Esophagus muscularis mucosa (tissue), 4 donors: ENCODE data around the gene RAB11FIP3. TPM values are rescaled to one million over a fixed set of nuclear protein-coding genes. Genes with fewer than 3 reads are reported as not detected.

ENCODE experiments used
- DNase-seq: peaks from one replicate; pipeline ENCODE4 v3.0.0-alpha.2; 2017; ENCODE audit errors: extremely low spot score
- H3K27ac ChIP-seq, 4 donors: fragments of 200-600 bp; sonication (generic); replicated peaks in 1 of 4; 1 replicate in 3 of 4; 2 replicates in 1 of 4; pipeline ENCODE4 v1.5.1; 2016 to 2019; ENCODE audit warnings: mild to moderate bottlenecking in 1 of 4
- H3K27me3 ChIP-seq, 4 donors: fragments of 200-600 bp; sonication (generic); one replicate each; pipeline versions ENCODE4 v1.5.1 to v1.6.0; 2016 to 2019
- H3K36me3 ChIP-seq, 4 donors: fragments of 200-600 bp; sonication (generic); one replicate each; pipeline ENCODE4 v1.5.1; 2016 to 2019
- H3K4me1 ChIP-seq, 4 donors: fragments of 200-600 bp; sonication (generic); one replicate each; pipeline ENCODE4 v1.5.1; 2016 to 2019
- H3K4me3 ChIP-seq, 4 donors: fragments of 200-600 bp; sonication (generic); 1 replicate in 2 of 4; 2 replicates in 2 of 4; pipeline ENCODE4 v1.5.1; 2016 to 2019; ENCODE audit warnings: mild to moderate bottlenecking in 4 of 4, moderate library complexity in 1 of 4
- H3K9me3 ChIP-seq, 4 donors: fragments of 200-600 bp; sonication (generic); 1 replicate in 3 of 4; 2 replicates in 1 of 4; pipeline ENCODE4 v1.5.1; 2016 to 2019
- CTCF ChIP-seq, 3 experiments: fragments of 200-600 bp in 2 of 3; fragments of 450-650 bp in 1 of 3; sonication (generic) in 2 of 3; IDR thresholded peaks; one replicate each; pipeline ENCODE4 v1.5.1; 2017 to 2019; ENCODE audit warnings: antibody characterized with exemption in 3 of 3, mild to moderate bottlenecking in 2 of 3, moderate library complexity in 1 of 3
- EP300 ChIP-seq: sonication (generic); formaldehyde crosslinking; IDR thresholded peaks from one replicate; pipeline ENCODE4 v1.6.1; 2017; ENCODE audit warnings: antibody characterized with exemption
- POLR2A ChIP-seq: fragments of 450-650 bp; IDR thresholded peaks from one replicate; pipeline ENCODE4 v1.6.1; 2017; ENCODE audit warnings: antibody characterized with exemption, moderate library complexity, mild to moderate bottlenecking, low read depth
- POLR2AphosphoS5 ChIP-seq, 2 donors: sonication (generic); formaldehyde crosslinking; IDR thresholded peaks; one replicate each; pipeline ENCODE4 v1.6.1; 2017; ENCODE audit warnings: antibody characterized with exemption in 2 of 2
- WGBS: methylation state at CpG from one replicate; pipeline ENCODE4 v1.1.5; 2018; 5-methylcytosine and 5-hydroxymethylcytosine counted together
- intact Hi-C: fragments of 100-400 bp; cut with DNase I; formaldehyde crosslinking; loops from one replicate; pipeline ENCODE4 v1.15.1; 2023
- total RNA-seq, 4 donors: library from RNA; depleted of rRNA; stranded (reverse); fragments of >200 nt; gene quantifications; one replicate each; pipeline versions ENCODE4 v1.1.0 to v1.2.1, GENCODE V29; 2016

RAB11FIP3 gene
- total RNA-seq, 4 donors from 2014 or later = 50.3 to 77.9 (median 58.8) TPM

GRCh38 chr16:525123-525519, 99.7 kb downstream of the RAB11FIP3 start:
- Histone ChIP-seq H3K27ac (peak overlapping the region in 3 of 4 donors; percentile 97 to 99 (median 98)), H3K9me3 (no peaks in the 10 kb centered on the region), H3K4me1 (peaks cover 37 to 53% (median 49%) of the 10 kb centered on the region in 4 donors), H3K36me3 (peaks cover 9 to 18% (median 16%) of the 10 kb centered on the region in 4 donors), H3K4me3 (no peak overlapping the region), H3K27me3 (no peaks in the 10 kb centered on the region)
- TF ChIP-seq POLR2A (no peak), CTCF (IDR thresholded peaks at IDR 0.05) (no peak), EP300 (no peak), POLR2AphosphoS5 (IDR thresholded peaks at IDR 0.05) (no peak)
- intact Hi-C loops = loop anchor here (10.0 kb wide), 2 partner anchors 100 to 130 kb away; partner anchors contain the start of genes NME4 and RAB11FIP3
- 86% methylated on average over 8 of the region's 8 CpGs for WGBS
- no peak for DNase-seq

GRCh38 chr16:525520-526180, 100.2 kb downstream of the RAB11FIP3 start:
- Histone ChIP-seq H3K4me1 (peaks cover 39 to 58% (median 54%) of the 10 kb centered on the region in 4 donors), H3K36me3 (peaks cover 5 to 16% (median 13%) of the 10 kb centered on the region in 4 donors), H3K27me3 (no peaks in the 10 kb centered on the region), H3K9me3 (no peaks in the 10 kb centered on the region), H3K27ac (peak overlapping the region; percentile 97 to 99 (median 98)), H3K4me3 (peak overlapping the region; percentile 70 to 96 (median 88))
- intact Hi-C loops = loop anchor here (10.0 kb wide), 2 partner anchors 101 to 131 kb away; partner anchors contain the start of genes NME4 and RAB11FIP3
- WGBS = 64% methylated on average over 13 of the region's 13 CpGs
- no peak for TF ChIP-seq POLR2AphosphoS5 (IDR thresholded peaks at IDR 0.05)
- no peak for TF ChIP-seq CTCF (IDR thresholded peaks at IDR 0.05)
- no peak for TF ChIP-seq POLR2A
- TF ChIP-seq EP300 = no peak
- no peak for DNase-seq

- H3K27ac ChIP-seq = peak overlapping the region; percentile 97 to 99 (median 98)
- no peak for TF ChIP-seq POLR2AphosphoS5 (IDR thresholded peaks at IDR 0.05)
- no peak for TF ChIP-seq EP300
- TF ChIP-seq POLR2A = no peak
- no peak for TF ChIP-seq CTCF (IDR thresholded peaks at IDR 0.05)
- no peaks in the 10 kb centered on the region for H3K9me3 ChIP-seq
- H3K4me1 ChIP-seq = peaks cover 39 to 65% (median 58%) of the 10 kb centered on the region in 4 donors
- 10% methylated on average over 10 of the region's 26 CpGs for WGBS
- H3K36me3 ChIP-seq = peaks cover 0 to 8% (median 7%) of the 10 kb centered on the region in 4 donors
- H3K4me3 ChIP-seq = peak overlapping the region; percentile 70 to 96 (median 88)
- no peaks in the 10 kb centered on the region for H3K27me3 ChIP-seq
- no peak for DNase-seq
- intact Hi-C loops = loop anchor here (10.0 kb wide), 2 partner anchors 102 to 132 kb away; partner anchors contain the start of genes NME4 and RAB11FIP3
These were observed 100.9 kb downstream of the RAB11FIP3 start for GRCh38 chr16:526181-527014.

- intact Hi-C loops = loop anchor here (10.0 kb wide), 2 partner anchors 102 to 132 kb away; partner anchors contain the start of genes NME4 and RAB11FIP3
- Histone ChIP-seq H3K4me3 (peak within 1 kb of the TSS; percentile 70 to 96 (median 88)), H3K36me3 (peaks cover 0 to 6% (median 4%) of the 10 kb centered on the region in 4 donors), H3K4me1 (peaks cover 44 to 68% (median 58%) of the 10 kb centered on the region in 4 donors), H3K27ac (peak within 1 kb of the TSS; percentile 97 to 99 (median 98)), H3K9me3 (no peaks in the 10 kb centered on the region), H3K27me3 (no peaks in the 10 kb centered on the region)
- peak; percentile 95 for DNase-seq
- peak in 1 of 3 experiments; percentile 43 for TF ChIP-seq CTCF (IDR thresholded peaks at IDR 0.05)
- no peak for TF ChIP-seq EP300
- peak; percentile 70 to 93 for TF ChIP-seq POLR2AphosphoS5 (IDR thresholded peaks at IDR 0.05)
- TF ChIP-seq POLR2A = peak; percentile 80
- WGBS = 0% methylated on average over 9 of the region's 129 CpGs
These were observed 101.8 kb downstream of the RAB11FIP3 start, which contains the start of gene CAPN15 for GRCh38 chr16:527015-527903. Gene CAPN15, plus strand, starts transcription at chr16:527712. Its CDS starts 19,127 bp downstream, at chr16:546839.
